Fibroblast of lung (primary cell): ENCODE data around the gene ZGPAT. TPM values are rescaled to one million over a fixed set of nuclear protein-coding genes. Genes with fewer than 3 reads are reported as not detected.

Source experiments
- DNase-seq, 2 donors: peaks; one replicate each; pipeline versions ENCODE4 v3.0.0 to v3.0.0-alpha.2; 2010; ENCODE audit warnings: low read depth in 2 of 2
- H2AFZ ChIP-seq: 2 replicates; pipeline ENCODE4 v1.5.1; 2012; ENCODE audit warnings: low read length, control low read depth, inconsistent platforms
- H3K27ac ChIP-seq: 2 replicates; pipeline ENCODE4 v1.5.1; 2011; ENCODE audit warnings: low read length, control low read depth; ENCODE audit not compliant: insufficient read depth
- H3K27me3 ChIP-seq: 2 replicates; pipeline ENCODE4 v1.5.1; 2011; ENCODE audit warnings: mild to moderate bottlenecking, low read length; ENCODE audit not compliant: control insufficient read depth, insufficient read depth
- H3K36me3 ChIP-seq: 2 replicates; pipeline ENCODE4 v1.5.1; 2011; ENCODE audit warnings: low read length; ENCODE audit not compliant: control insufficient read depth, insufficient read depth
- H3K4me1 ChIP-seq: 2 replicates; pipeline ENCODE4 v1.5.1; 2011; ENCODE audit warnings: low read length; ENCODE audit not compliant: control insufficient read depth, insufficient read depth; ENCODE audit errors: extremely low read depth
- H3K4me2 ChIP-seq: 2 replicates; pipeline ENCODE4 v1.5.1; 2011; ENCODE audit warnings: low read length, control low read depth; ENCODE audit not compliant: insufficient read depth; ENCODE audit errors: extremely low read depth
- H3K4me3 ChIP-seq, 4 experiments: fragments of 200-600 bp in 1 of 4; sonication (generic) in 1 of 4; replicated peaks in 1 of 4; 2 replicates each; pipeline ENCODE4 v1.5.1; 2011 to 2016; ENCODE audit warnings: low read length in 4 of 4, low read depth in 3 of 4, mild to moderate bottlenecking in 3 of 4, control low read depth in 2 of 4, inconsistent platforms in 1 of 4, mixed read lengths in 1 of 4; ENCODE audit not compliant: insufficient read depth in 1 of 4; ENCODE audit errors: control extremely low read depth in 1 of 4
- H3K79me2 ChIP-seq: 2 replicates; pipeline ENCODE4 v1.5.1; 2012; ENCODE audit warnings: mild to moderate bottlenecking, low read length, inconsistent platforms; ENCODE audit not compliant: control insufficient read depth, insufficient read depth
- H3K9ac ChIP-seq: 2 replicates; pipeline ENCODE4 v1.5.1; 2011; ENCODE audit warnings: mild to moderate bottlenecking, low read length, control low read depth; ENCODE audit not compliant: insufficient read depth
- H3K9me3 ChIP-seq: 2 replicates; pipeline ENCODE4 v1.5.1; 2012; ENCODE audit warnings: low read depth, low read length; ENCODE audit not compliant: control insufficient read depth, insufficient read depth
- H4K20me1 ChIP-seq: 2 replicates; pipeline ENCODE4 v1.5.1; 2011; ENCODE audit warnings: low read length; ENCODE audit not compliant: control insufficient read depth, insufficient read depth; ENCODE audit errors: extremely low read depth
- CTCF ChIP-seq, 2 donors: IDR thresholded peaks in 1 of 2; conservative IDR thresholded peaks in 1 of 2; 1 replicate in 1 of 2; 2 replicates in 1 of 2; pipeline ENCODE4 v1.5.1; 2011 to 2012; ENCODE audit warnings: low read length in 2 of 2, control low read depth in 1 of 2, inconsistent platforms in 1 of 2, low read depth in 1 of 2, mild to moderate bottlenecking in 1 of 2
- EZH2 ChIP-seq: IDR thresholded peaks from 2 replicates; pipeline ENCODE4 v1.5.1; 2012; ENCODE audit warnings: low read length, control low read depth, mild to moderate bottlenecking; ENCODE audit errors: missing control alignments
- polyA plus RNA-seq, 2 donors: library from polyadenylated mRNA; depleted of rRNA in 1 of 2; stranded (reverse) in 1 of 2; unstranded in 1 of 2; fragments of >200 nt; gene quantifications; 2 replicates each; pipeline ENCODE4 v1.2.1, GENCODE V29; 2011 to 2012; ENCODE audit warnings: missing spikeins in 1 of 2
- total RNA-seq: library from RNA; depleted of rRNA; stranded (reverse); fragments of >200 nt; gene quantifications from 2 replicates; pipeline ENCODE4 v1.2.1, GENCODE V29; 2014

Gene ZGPAT
- total and polyA plus RNA-seq, 2 donors (not counting 1 experiment from before 2014, with no cell fraction given): 7.6 to 10.7 TPM

- H3K9ac ChIP-seq: no peak overlapping the region
- H3K9me3 ChIP-seq: no peaks in the 10 kb centered on the region
- H2AFZ ChIP-seq: no peak overlapping the region
- H3K27me3 ChIP-seq: no peaks in the 10 kb centered on the region
- DNase-seq: no peak
- peaks cover 20% of the 10 kb centered on the region for H3K36me3 ChIP-seq
- no peak overlapping the region for H3K27ac ChIP-seq
- H3K4me2 ChIP-seq: no peak overlapping the region
- TF ChIP-seq CTCF (conservative IDR thresholded peaks at IDR 0.05 in 1 of 2, IDR thresholded peaks at IDR 0.05 in 1 of 2; ENCODE audit: low read depth in 1 of 2, low read length in 2 of 2) (no peak), EZH2 (no peak)
- no peaks in the 10 kb centered on the region for H4K20me1 ChIP-seq
- no peak overlapping the region for H3K4me3 ChIP-seq
- H3K4me1 ChIP-seq: peaks cover 7% of the 10 kb centered on the region
- H3K79me2 ChIP-seq: peaks cover 34% of the 10 kb centered on the region
Observed at GRCh38 chr20:63660622-63661021, 47.2 kb upstream of the ZGPAT start.

GRCh38 chr20:63661108-63661507 is 46.7 kb upstream of the ZGPAT start:
- Histone ChIP-seq H3K9me3 (no peaks in the 10 kb centered on the region), H3K9ac (no peak overlapping the region), H3K27me3 (no peaks in the 10 kb centered on the region), H3K36me3 (peaks cover 21% of the 10 kb centered on the region), H3K4me3 (no peak overlapping the region), H3K27ac (no peak overlapping the region), H2AFZ (no peak overlapping the region), H3K4me2 (no peak overlapping the region), H3K4me1 (peaks cover 7% of the 10 kb centered on the region), H4K20me1 (no peaks in the 10 kb centered on the region), H3K79me2 (peaks cover 34% of the 10 kb centered on the region)
- TF ChIP-seq CTCF (conservative IDR thresholded peaks at IDR 0.05 in 1 of 2, IDR thresholded peaks at IDR 0.05 in 1 of 2; ENCODE audit: low read depth in 1 of 2, low read length in 2 of 2) (no peak), EZH2 (no peak)
- no peak for DNase-seq

GRCh38 chr20:63661959-63662812 is 45.7 kb upstream of the ZGPAT start:
- no peak for DNase-seq
- Histone ChIP-seq H4K20me1 (no peaks in the 10 kb centered on the region), H3K36me3 (peaks cover 23% of the 10 kb centered on the region), H3K9me3 (no peaks in the 10 kb centered on the region), H3K4me3 (no peak overlapping the region), H3K9ac (no peak overlapping the region), H2AFZ (no peak overlapping the region), H3K4me1 (peaks cover 7% of the 10 kb centered on the region), H3K79me2 (peaks cover 34% of the 10 kb centered on the region), H3K4me2 (no peak overlapping the region), H3K27ac (no peak overlapping the region), H3K27me3 (no peaks in the 10 kb centered on the region)
- no peak for TF ChIP-seq EZH2
- no peak for TF ChIP-seq CTCF (conservative IDR thresholded peaks at IDR 0.05 in 1 of 2, IDR thresholded peaks at IDR 0.05 in 1 of 2; ENCODE audit: low read depth in 1 of 2, low read length in 2 of 2)
